HCT116 (cell line): ENCODE data around the gene HERC6. TPM values are rescaled to one million over a fixed set of nuclear protein-coding genes. Genes with fewer than 3 reads are reported as not detected.

Source experiments
- ATAC-seq: fragments of 200-7000 bp; cut with Tn5 transposase; 2 replicates; pipeline ENCODE4 v1.9.1; 2020; ENCODE audit warnings: mild to moderate bottlenecking, moderate library complexity
- BruUV-seq: library from RNA; stranded (reverse); fragments of 400-500 nt; replicated peaks from 2 replicates; lab custom pipeline; 2021; lab: Mats Ljungman, UMichigan
- CTCF ChIA-PET: fragments of 300-600 bp; sonication (Branson Sonifier 250); formaldehyde crosslinking; loops from one replicate; lab custom pipeline; 2021; ENCODE audit warnings: antibody characterized with exemption; lab: Charles Lee
- POLR2A ChIA-PET: fragments of 300-600, 350-600 bp; sonication (Branson Sonifier 250); formaldehyde crosslinking; loops from one replicate; lab custom pipeline; 2021; ENCODE audit warnings: antibody characterized with exemption; lab: Charles Lee
- RAD21 ChIA-PET, 2 experiments: fragments of 300-600 bp; sonication (Branson Sonifier 250); formaldehyde crosslinking; loops; one replicate each; lab custom pipeline; 2023; ENCODE audit warnings: low total read pairs in 2 of 2; ENCODE audit not compliant: uncharacterized antibody in 2 of 2, unreplicated experiment in 2 of 2, low non-redundant PET in 1 of 2; lab: Charles Lee
- DNase-seq: peaks from one replicate; pipeline ENCODE4 v3.0.0-alpha.2; 2010; ENCODE audit warnings: low read depth, low spot score
- H2AFZ ChIP-seq: fragments of 200-600 bp; shearing (Covaris generic), sonication (generic); 2 replicates; pipeline ENCODE4 v1.6.1; 2017; ENCODE audit warnings: low read depth, mixed run types, mixed read lengths, antibody characterized with exemption, low read length; ENCODE audit not compliant: poor library complexity, severe bottlenecking
- H3K27ac ChIP-seq: 2 replicates; pipeline ENCODE4 v1.5.1; 2012; ENCODE audit warnings: low read depth, low read length
- H3K27me3 ChIP-seq: fragments of 200-600 bp; sonication (generic); 2 replicates; pipeline ENCODE4 v1.6.1; 2016; ENCODE audit warnings: mixed run types, low read length, mixed read lengths; ENCODE audit not compliant: insufficient read depth
- H3K36me3 ChIP-seq, 2 experiments: fragments of 200-500 bp in 1 of 2; fragments of 200-600 bp in 1 of 2; sonication (Bioruptor generic) in 1 of 2; sonication (generic) in 1 of 2; 2 replicates each; pipeline versions ENCODE4 v1.5.1 to v1.6.1; 2014 to 2016; ENCODE audit warnings: low read length in 2 of 2, inconsistent platforms in 1 of 2, mixed read lengths in 1 of 2, mixed run types in 1 of 2; ENCODE audit not compliant: insufficient read depth in 2 of 2, control insufficient read depth in 1 of 2
- H3K4me1 ChIP-seq, 2 experiments: fragments of 200-600 bp in 1 of 2; sonication (generic) in 1 of 2; 2 replicates each; pipeline versions ENCODE4 v1.5.1 to v1.6.1; 2012 to 2017; ENCODE audit warnings: low read length in 2 of 2, inconsistent platforms in 1 of 2, mild to moderate bottlenecking in 1 of 2, mixed read lengths in 1 of 2, mixed run types in 1 of 2, moderate library complexity in 1 of 2; ENCODE audit not compliant: insufficient read depth in 2 of 2, control insufficient read depth in 1 of 2
- H3K4me2 ChIP-seq: fragments of 200-600 bp; sonication (generic); 2 replicates; pipeline ENCODE4 v1.6.1; 2017; ENCODE audit warnings: mixed run types, low read length, mixed read lengths
- H3K4me3 ChIP-seq, 2 experiments: fragments of 200-600 bp in 1 of 2; sonication (generic) in 1 of 2; replicated peaks in 1 of 2; 2 replicates each; pipeline ENCODE4 v1.5.1; 2011 to 2016; ENCODE audit warnings: low read length in 2 of 2, control low read depth in 1 of 2, low read depth in 1 of 2, mild to moderate bottlenecking in 1 of 2, mixed read lengths in 1 of 2, mixed run types in 1 of 2
- H3K79me2 ChIP-seq: fragments of 200-600 bp; sonication (generic); 2 replicates; pipeline ENCODE4 v1.6.1; 2017; ENCODE audit warnings: mild to moderate bottlenecking, mixed run types, low read length, moderate library complexity, mixed read lengths; ENCODE audit not compliant: insufficient read depth
- H3K9ac ChIP-seq: fragments of 200-600 bp; sonication (generic); 2 replicates; pipeline ENCODE4 v1.6.1; 2016; ENCODE audit warnings: low read length, mixed read lengths
- H3K9me2 ChIP-seq: fragments of 200-600 bp; sonication (generic), shearing (Covaris generic); 2 replicates; pipeline ENCODE4 v1.6.1; 2017; ENCODE audit warnings: mixed run types, mild to moderate bottlenecking, moderate library complexity; ENCODE audit not compliant: insufficient read depth
- H3K9me3 ChIP-seq, 2 experiments: fragments of 200-500 bp in 1 of 2; fragments of 200-600 bp in 1 of 2; sonication (Bioruptor generic) in 1 of 2; sonication (generic) in 1 of 2; 2 replicates each; pipeline ENCODE4 v1.6.1; 2014 to 2017; ENCODE audit warnings: low read length in 2 of 2, mixed read lengths in 2 of 2, inconsistent platforms in 1 of 2, low read depth in 1 of 2, mild to moderate bottlenecking in 1 of 2, mixed run types in 1 of 2, moderate library complexity in 1 of 2; ENCODE audit not compliant: control insufficient read depth in 1 of 2, insufficient read depth in 1 of 2
- H4K20me1 ChIP-seq: fragments of 200-600 bp; sonication (generic), shearing (Covaris generic); 2 replicates; pipeline ENCODE4 v1.6.1; 2017; ENCODE audit warnings: mixed run types, mild to moderate bottlenecking, moderate library complexity; ENCODE audit not compliant: insufficient read depth
- ATF3 ChIP-seq: IDR thresholded peaks from 2 replicates; pipeline ENCODE4 v1.6.1; 2012
- CBX3 ChIP-seq: IDR thresholded peaks from 2 replicates; pipeline ENCODE4 v1.6.1; 2012; ENCODE audit warnings: low read depth
- CEBPB ChIP-seq: IDR thresholded peaks from 2 replicates; pipeline ENCODE4 v1.6.1; 2012; ENCODE audit warnings: low read depth
- CTCF ChIP-seq, 3 experiments: fragments of 200-600 bp in 1 of 3; sonication (generic) in 1 of 3; IDR thresholded peaks in 2 of 3; conservative IDR thresholded peaks in 1 of 3; 2 replicates each; pipeline ENCODE4 v1.5.1; 2012 to 2017; ENCODE audit warnings: low read depth in 2 of 3, low read length in 2 of 3, antibody characterized with exemption in 1 of 3, borderline replicate concordance in 1 of 3, control low read depth in 1 of 3, mild to moderate bottlenecking in 1 of 3, mixed read lengths in 1 of 3, mixed run types in 1 of 3, moderate library complexity in 1 of 3; ENCODE audit not compliant: insufficient read depth in 1 of 3
- EGR1 ChIP-seq: IDR thresholded peaks from 2 replicates; pipeline ENCODE4 v1.6.1; 2012; ENCODE audit warnings: low read depth
- ELF1 ChIP-seq: IDR thresholded peaks from 2 replicates; pipeline ENCODE4 v1.6.1; 2012; ENCODE audit warnings: low read depth, borderline replicate concordance
- EZH2 ChIP-seq: fragments of 200-600 bp; sonication (generic); IDR thresholded peaks from 2 replicates; pipeline ENCODE4 v1.6.1; 2017; ENCODE audit warnings: antibody characterized with exemption, mixed run types
- FOSL1 ChIP-seq: IDR thresholded peaks from 2 replicates; pipeline ENCODE4 v1.6.1; 2012; ENCODE audit warnings: low read depth
- JUND ChIP-seq: IDR thresholded peaks from 2 replicates; pipeline ENCODE4 v1.6.1; 2012
- MAX ChIP-seq: IDR thresholded peaks from 2 replicates; pipeline ENCODE4 v1.6.1; 2012
- POLR2A ChIP-seq: IDR thresholded peaks from 2 replicates; pipeline ENCODE4 v1.7.0; 2011; ENCODE audit warnings: borderline replicate concordance; ENCODE audit not compliant: insufficient read depth, insufficient read length; ENCODE audit errors: extremely low read depth
- POLR2AphosphoS5 ChIP-seq: IDR thresholded peaks from 2 replicates; pipeline ENCODE4 v1.6.1; 2011; ENCODE audit warnings: mild to moderate bottlenecking, low read depth, low read length, moderate library complexity
- RAD21 ChIP-seq: IDR thresholded peaks from 2 replicates; pipeline ENCODE4 v1.6.1; 2012; ENCODE audit warnings: low read depth, mild to moderate bottlenecking
- REST ChIP-seq: IDR thresholded peaks from 2 replicates; pipeline ENCODE4 v1.6.1; 2012; ENCODE audit warnings: low read depth
- SP1 ChIP-seq: IDR thresholded peaks from 2 replicates; pipeline ENCODE4 v1.6.1; 2012; ENCODE audit warnings: low read depth
- SRF ChIP-seq: IDR thresholded peaks from 2 replicates; pipeline ENCODE4 v1.6.1; 2012; ENCODE audit warnings: low read depth
- TCF7L2 ChIP-seq: IDR thresholded peaks from 2 replicates; pipeline ENCODE4 v1.7.0; 2011; ENCODE audit warnings: borderline replicate concordance, inconsistent platforms; ENCODE audit not compliant: insufficient read depth, insufficient read length; ENCODE audit errors: extremely low read depth
- YY1 ChIP-seq: IDR thresholded peaks from 2 replicates; pipeline ENCODE4 v1.6.1; 2011; ENCODE audit warnings: low read length, low read depth, moderate library complexity, mild to moderate bottlenecking; ENCODE audit not compliant: insufficient replicate concordance; ENCODE audit errors: extremely low read depth
- ZBTB33 ChIP-seq: IDR thresholded peaks from 2 replicates; pipeline ENCODE4 v1.6.1; 2011; ENCODE audit warnings: mild to moderate bottlenecking, low read length, moderate library complexity; ENCODE audit not compliant: insufficient replicate concordance; ENCODE audit errors: extremely low read depth
- ZFX ChIP-seq: fragments of 450-650 bp; IDR thresholded peaks from 2 replicates; pipeline ENCODE4 v1.6.1; 2017
- intact Hi-C: fragments of 100-400 bp; cut with micrococcal nuclease; formaldehyde crosslinking; loops from 2 replicates; pipeline ENCODE4 v1.10.0; 2022
- total RNA-seq: library from RNA; stranded (reverse); gene quantifications from one replicate; pipeline ENCODE4 v1.2.1, GENCODE V29; 2021; ENCODE audit not compliant: unreplicated experiment

Gene HERC6
- total RNA-seq, 1 experiment from 2014 or later, result 4.9 TPM

- no peak overlapping the region for H3K4me2 ChIP-seq
- no peaks in the 10 kb centered on the region for H3K9me2 ChIP-seq
- no peak for ATAC-seq
- H3K27ac ChIP-seq, result no peak overlapping the region
- DNase-seq, result no peak
- H3K79me2 ChIP-seq, result no peaks in the 10 kb centered on the region
- POLR2A ChIA-PET, result no interaction called here
- no peaks in the 10 kb centered on the region for H3K27me3 ChIP-seq
- no peaks in the 10 kb centered on the region for H3K36me3 ChIP-seq
- no peak overlapping the region for H3K9ac ChIP-seq
- RAD21 ChIA-PET, result no interaction called here
- H2AFZ ChIP-seq, result no peak overlapping the region
- CTCF ChIA-PET, result interaction anchor here (1.5 to 3.0 kb wide), 2 partner anchors 11 to 227 kb away, joined by 3 to 12 read pairs; partner anchors contain the start of gene HERC5
- intact Hi-C loops, result no loop called here
- H3K4me1 ChIP-seq, result no peaks in the 10 kb centered on the region
- no peaks in the 10 kb centered on the region for H3K9me3 ChIP-seq
- no peaks in the 10 kb centered on the region for H4K20me1 ChIP-seq
- TF ChIP-seq RAD21 (no peak), POLR2AphosphoS5 (no peak), CEBPB (no peak), EGR1 (no peak), FOSL1 (no peak), JUND (no peak), CBX3 (no peak), REST (no peak), ELF1 (no peak), POLR2A (no peak), ZBTB33 (no peak), YY1 (no peak), SRF (no peak), EZH2 (no peak), ZFX (no peak), ATF3 (no peak), CTCF (IDR thresholded peaks at IDR 0.05 in 2 of 3, conservative IDR thresholded peaks at IDR 0.05 in 1 of 3; ENCODE audit: borderline replicate concordance in 1 of 3, insufficient read depth in 1 of 3, low read depth in 2 of 3, low read length in 2 of 3) (no peak), MAX (no peak), TCF7L2 (no peak), SP1 (no peak)
- TF ChIP-seq, all 23 proteins: peak for 0
- no peak overlapping the region for H3K4me3 ChIP-seq
- BruUV-seq, result no TSS peak
Measured at GRCh38 chr4:88446124-88446523, 67.5 kb downstream of the HERC6 start.
